Stimulated activated CD4-positive, alpha-beta T cell treated with anti-CD3 and anti-CD28 coated beads, Interleukin-12 subunit alpha, Interleukin-12 subunit beta, amount 100 ng/mL, for 48 hours (primary cell): ENCODE results near the gene PCCA.
"Not testable (repeated sequence)": the region's sequence is repeated elsewhere in the genome, so short reads cannot be mapped to it uniquely, and the experiment has no call there.

Experiments
- DNase-seq, 3 donors: peaks; one replicate each; pipeline ENCODE4 v3.0.0-alpha.2; 2020; ENCODE audit warnings: low read depth in 2 of 3, low spot score in 1 of 3

The PCCA gene

DNA sequence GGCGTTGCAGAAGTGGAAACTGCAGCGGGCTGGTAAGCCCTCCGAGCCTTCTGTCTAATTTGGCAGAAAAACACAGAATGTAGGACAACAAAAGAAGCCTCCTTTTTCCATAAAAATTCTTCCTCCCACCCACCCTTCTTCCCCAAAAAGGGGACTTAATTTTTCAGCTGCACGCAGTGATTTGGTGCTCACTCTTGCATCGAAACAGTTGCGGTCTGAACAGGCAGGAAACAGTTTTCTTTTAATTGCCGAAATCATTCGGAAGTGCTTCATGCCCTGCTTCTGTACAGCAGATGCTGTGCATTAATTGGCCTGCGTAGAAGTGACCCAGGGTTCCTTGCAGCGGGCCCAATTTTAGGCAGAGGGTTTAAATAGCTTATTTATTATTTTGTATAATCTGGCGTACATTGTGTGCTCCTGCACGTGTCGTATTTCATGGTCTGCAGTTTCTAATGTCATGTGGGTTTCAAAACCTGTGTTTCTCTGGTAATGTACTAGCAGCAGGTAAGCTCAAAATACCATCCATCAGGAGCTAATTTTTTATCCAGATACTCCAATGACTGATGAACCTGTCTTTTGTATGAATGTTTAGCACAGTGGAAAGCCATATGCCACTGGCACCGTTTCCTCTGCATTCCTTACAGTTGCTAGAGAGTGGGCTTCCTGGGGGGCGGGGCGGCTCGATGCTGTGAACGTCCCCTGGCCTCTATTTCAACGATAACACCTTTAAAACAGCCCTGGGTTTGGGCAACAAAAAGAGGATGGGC lies 433.1 kb downstream of the PCCA start:
- DNase-seq, result no peak

DNA sequence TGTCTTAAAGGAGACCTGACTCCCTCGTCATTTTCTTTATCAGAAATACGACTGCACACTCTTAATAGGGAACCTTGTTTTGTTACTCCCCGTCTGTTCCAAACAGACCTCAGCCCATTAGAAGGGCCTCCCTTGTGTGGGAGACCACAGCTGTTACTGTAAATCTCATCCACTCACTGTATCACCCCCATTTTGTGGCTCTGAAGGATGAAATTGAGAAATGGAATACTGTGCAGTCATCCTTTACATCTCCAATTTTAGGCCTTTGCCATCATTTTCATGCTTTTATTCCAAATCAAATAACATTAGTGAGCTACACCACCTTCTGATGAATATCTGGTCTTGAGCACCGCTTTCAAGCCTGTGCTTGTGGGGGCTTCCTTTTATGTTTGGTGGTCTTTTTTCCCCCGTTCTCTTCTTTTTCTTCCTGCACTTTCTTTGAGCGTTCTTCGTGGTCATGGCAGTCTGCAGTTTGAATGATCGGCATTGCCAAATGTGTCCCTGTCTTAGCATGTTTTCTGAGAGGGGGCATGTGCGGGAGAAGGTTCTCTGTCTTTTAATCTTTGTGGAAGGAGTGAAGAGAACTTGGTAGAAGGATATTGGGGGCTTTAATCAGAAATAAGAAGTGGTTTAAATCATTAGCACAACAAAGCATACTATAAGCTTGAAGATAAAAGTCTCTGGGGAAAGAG lies 433.9 kb downstream of the PCCA start:
- no peak for DNase-seq

DNA sequence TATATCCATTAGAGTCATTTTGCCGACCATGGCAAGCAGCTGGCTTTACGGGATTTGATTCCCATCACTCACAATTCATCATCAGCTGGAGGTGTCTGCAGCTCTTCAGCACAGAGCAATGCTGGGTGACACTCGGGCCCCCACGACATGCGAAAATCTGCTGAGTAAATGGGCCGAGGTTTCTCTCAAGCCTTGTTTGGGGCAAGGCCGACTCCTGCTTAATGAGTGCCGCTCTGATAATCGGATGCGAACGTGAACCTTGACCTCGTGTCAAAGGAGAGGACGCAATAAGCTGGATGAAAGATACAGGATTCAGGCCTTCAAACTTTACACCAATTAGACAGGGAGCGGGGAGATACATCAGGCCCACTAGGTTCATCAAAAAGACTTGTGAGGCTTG lies 434.5 kb downstream of the PCCA start:
- no peak for DNase-seq

DNA sequence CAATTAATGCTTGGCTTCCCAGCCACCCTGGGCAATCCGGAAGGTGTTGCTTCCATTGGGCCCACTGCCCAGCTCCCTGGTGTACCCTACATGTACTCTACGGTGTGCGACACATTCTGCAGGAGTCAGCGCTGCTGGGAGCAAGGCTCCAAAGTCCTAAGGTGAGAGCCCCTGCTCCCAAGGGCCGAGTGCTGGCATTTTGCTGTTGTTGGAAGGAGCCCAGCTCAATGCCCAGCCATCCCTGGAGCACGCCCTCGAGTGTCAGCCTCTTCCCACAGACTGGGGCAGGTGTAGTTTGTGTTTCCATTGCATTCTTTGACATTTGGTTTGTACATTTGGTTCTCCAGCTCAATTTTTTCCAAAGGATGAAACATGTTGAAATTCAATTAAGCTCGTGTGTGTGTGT lies 435.1 kb downstream of the PCCA start:
- no peak for DNase-seq

DNA sequence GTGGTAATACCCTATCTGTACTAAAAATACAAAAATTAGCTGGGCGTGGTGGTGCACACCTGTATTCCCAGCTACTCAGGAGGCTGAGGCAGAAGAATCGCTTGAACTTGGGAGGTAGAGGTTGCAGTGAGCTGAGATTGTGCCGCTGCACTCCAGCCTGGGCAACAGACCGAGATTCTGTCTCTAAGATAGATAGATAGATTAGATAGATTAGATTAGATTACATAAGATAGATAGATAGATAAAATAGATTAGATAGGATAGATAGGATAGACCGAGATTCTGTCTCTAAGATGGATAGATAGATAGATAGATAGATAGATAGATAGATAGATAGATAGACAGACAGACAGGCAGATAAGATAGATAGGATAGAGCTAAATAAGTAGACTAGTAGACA lies 435.8 kb downstream of the PCCA start:
- not testable (repeated sequence) for DNase-seq

DNA sequence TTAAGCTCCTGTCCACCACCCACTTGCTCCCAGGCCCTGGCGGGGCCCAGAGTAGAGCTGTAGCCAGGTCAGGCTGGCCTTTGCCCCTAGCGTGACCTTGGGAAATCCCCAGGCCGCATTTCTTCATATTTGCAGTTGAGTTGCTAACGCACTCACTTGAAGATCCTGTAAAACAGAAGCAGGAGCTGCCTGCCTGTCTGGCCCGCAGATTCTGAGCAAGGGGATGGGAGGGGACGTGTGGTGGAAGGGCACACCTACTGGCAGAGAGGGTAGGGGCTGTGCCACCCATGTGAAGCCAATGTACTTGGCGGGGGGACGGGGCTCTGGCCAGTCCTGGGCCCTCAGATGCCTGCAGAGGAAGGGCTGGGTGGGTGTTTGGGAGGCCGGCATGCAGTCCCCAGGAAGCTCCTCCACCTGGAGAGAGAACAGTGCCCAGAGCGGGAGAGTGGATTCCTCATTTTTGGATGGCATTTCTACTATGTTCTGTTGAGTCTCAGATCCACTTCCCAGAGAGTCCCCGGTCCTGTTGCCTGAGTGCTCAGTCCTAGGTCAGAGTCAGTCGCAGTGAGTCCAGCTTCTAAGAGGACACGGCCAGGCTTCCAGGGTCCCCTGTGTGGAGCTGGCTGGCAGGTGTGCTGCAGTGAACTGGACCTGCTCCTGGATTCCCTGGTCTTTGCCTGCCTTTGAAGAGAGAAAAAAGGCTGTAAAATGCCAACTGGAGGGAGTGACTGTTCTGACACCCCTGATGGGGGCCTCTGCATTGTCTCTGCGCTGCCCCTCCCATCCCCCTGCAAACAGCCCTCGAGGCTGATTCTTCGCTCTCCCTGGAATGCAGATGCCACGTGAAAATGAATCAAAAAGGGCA lies 436.8 kb downstream of the PCCA start:
- DNase-seq, result no peak

DNA sequence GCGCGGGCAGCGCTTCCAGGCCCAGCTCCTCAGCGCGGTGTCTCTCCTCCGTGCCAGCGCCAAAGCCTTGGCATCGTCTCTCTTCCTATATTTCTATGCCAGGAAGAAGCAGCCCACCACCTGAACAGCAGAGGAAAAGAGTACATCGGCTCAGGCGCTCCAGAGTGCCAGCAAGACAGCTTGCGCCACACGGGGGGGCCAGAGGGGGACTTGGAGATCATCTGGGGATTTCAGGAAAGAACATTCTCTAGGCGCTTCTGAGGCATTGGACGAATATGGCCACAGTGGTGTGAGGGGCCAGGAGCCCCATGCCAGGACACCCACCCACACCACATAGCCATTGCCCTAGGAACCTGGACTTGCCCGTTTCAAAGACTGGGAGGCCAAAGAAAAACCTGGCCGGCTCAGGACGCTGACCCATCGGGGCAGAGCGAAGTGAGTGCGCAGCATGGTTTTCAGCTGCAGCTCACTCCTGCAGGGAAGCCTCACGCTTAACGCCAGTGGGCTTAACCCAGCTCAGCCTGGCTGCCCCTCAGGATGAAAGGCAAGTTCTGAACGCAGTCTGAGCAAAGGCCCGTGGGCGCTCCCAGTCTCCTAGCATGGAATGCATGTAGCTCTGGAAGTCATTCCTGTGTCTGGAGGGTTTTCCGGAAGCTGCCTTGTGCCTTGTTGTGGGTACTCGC lies 437.6 kb downstream of the PCCA start:
- DNase-seq, result no peak

DNA sequence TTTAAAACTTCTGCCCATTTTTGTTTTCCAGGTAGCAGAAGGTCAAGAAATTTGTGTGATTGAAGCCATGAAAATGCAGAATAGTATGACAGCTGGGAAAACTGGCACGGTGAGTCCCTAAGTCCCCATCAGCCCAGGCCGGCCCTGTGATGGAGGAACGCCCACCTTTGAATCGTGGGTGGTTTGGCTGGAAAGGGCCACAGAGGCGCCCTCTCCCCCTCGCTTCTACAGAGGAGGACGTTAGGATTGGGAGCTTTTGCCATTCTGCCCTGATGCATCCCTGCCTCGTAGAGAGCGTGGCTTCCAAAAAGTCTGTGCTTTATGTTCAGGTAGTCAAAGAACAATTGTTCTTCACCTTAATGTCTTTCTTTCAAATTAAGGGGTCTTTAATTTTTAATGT lies 438.8 kb downstream of the PCCA start:
- DNase-seq, result no peak

DNA sequence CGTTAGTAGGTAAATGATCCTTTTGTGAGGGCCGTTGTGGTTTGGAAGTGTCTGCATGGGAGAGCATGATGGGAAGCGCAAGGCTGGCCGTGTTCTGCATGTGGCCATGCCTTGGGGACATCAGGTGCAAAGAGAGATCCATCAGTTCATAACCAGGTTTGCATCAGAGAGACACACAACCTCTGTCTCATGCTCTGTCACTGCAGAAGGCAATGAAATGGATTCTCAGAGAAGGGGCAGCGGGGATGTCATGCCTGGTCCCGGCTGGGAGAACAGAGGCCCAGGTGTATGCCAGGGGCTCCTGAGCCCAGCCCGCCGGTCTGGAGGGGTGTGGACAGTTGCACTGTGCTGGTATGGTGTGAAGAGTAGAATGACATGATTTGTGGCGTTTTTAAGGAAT lies 439.5 kb downstream of the PCCA start:
- no peak for DNase-seq

DNA sequence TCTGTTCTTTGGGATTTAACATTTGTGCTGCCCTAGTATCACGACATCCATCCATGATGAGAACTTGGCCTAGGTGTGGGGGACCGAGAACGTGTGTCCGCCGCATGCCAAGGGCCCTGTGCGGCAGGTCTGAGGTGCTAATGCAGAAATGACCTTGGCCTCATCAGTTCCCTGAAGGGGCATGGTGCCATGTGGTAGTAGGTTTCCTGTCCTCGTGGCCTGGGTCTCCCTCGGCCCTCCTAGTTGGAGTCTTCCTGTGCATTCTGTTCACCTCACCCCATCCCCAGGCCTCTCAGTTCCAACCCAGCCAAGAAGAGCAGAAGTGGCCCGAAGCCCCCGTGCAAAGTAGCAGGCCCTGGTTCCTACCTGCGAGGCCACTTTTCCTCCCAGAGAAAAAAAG lies 439.9 kb downstream of the PCCA start:
- DNase-seq, result no peak

DNA sequence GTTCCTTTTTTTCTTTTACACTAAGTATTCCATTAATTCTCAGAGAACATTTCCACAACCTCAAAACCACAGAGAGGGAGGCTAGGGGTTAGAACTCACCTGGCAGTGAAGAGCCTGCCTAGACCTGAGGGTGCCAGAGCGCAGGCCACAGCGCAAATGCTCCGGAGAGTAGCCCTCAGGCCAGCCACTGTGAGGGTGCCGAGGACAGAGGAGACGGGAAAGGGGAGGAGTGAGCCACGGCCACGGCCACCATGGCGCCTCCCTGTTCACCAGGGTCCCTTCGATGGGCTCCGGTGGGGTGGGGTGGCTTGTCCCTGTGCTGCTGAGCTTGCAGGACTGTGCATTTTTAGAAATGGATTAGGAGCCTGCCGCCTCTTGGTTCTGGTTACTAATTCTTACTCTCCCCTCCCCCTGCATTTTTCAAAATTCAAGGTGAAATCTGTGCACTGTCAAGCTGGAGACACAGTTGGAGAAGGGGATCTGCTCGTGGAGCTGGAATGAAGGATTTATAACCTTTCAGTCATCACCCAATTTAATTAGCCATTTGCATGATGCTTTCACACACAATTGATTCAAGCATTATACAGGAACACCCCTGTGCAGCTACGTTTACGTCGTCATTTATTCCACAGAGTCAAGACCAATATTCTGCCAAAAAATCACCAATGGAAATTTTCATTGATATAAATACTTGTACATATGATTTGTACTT lies 440.9 kb downstream of the PCCA start:
- DNase-seq, result no peak

DNA sequence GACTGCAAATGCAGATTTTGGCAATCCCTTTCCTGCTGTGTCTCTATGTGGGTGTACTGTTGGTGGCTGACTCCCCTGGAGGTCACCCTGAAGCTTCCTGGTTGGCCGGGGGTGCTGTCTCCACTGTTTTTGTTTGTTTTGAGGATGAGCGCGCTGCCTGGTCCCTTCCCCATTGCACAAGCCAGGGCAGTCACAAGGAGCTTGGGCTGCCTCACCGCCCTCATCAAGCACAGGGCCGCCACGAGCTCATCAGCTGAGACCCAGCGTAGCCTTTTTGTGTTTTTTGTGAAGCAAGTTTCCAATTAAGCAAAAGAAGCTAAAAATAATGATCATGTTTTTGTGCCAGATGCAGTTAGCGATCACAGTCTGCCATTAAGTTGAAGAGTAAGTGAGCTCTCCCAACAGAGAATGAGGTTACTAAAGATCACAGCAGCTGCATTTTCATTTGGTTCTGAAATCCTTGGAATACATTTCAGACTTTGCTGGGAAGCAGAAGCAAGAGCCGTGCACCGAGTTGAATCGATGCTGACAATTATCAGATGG lies 441.8 kb downstream of the PCCA start:
- DNase-seq, result no peak

DNA sequence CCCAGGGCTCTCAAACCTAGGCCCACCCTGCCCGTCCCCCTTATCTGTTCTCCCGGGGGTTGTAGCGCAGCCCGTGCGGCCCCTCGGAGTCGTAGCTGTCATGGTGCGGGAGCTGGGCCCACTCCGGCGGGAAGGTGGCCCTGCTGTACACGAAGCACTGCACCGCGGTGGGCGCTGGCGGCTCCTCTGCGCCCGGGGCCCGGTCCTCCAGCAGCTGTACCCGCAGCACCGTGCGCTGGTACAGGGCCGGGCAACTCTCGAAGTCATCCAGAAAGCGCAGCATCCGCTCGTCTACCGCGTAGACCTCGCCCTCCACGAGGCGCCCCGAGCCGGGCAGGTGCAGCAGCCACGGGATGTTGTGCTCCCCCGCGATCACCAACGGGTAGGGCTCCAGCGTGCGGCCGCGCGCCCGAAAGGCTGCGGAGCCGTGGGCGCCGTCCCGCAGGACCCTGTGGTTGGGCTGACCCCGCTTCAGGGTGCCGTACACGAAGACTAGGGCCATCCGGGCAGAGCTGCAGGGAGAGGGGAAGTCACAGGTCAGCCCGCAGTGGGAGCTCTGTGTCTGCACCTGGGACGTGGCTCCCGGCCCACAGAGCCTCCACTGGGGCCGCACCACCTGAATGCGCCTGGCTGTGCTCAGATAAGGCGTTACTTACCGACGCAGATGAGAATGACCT lies 443.3 kb downstream of the PCCA start:
- no peak for DNase-seq

DNA sequence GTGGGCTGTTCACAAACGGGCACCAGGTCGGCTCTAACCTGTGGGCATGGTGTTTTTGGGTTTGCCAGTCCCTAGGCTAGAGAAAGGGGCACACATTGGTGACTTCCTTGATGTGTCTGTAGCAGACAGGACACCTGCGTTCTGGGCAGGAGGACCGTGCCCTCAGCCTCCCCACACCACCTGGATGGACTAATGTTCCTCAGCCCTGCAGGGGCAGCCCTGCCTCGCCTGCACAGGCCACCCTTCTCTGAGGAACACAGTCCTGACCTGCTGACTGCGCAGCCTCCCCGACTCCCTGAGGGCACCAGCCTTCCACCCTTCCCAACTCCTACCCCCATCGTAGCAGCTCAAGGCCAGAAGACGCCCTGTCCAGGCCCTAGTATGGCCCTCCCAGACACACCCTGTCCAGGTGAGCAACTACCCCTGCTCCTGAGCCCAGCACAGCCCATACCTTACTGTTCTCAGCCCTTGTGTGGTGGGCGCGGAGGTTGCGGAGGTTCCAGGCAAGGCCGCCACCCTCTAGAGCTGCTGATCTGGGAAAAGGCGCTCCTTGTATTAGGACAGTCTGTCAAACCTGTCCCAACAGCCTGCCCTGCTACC lies 444.0 kb downstream of the PCCA start:
- DNase-seq, result no peak

DNA sequence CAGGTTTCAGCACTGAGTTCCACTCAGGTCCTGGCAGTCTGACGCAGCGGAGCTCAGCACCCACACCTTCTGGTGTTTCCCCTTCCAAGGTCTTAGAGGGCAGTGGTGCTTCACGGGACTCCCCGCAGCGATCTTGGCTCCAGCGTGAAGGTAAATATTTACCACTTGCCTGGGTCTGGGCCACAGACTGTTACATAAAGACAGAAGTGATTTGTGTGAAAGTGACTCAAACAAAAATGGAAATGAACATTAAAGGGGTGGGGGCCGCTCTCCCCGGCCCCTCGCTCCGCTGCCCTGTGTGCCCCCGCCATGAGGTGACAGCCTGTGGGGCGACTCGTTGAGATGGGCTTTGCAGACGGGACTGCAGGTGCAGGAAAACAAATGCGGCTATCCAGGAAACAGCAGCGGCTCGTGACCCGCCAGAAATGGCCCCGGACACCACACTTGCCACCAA lies 444.7 kb downstream of the PCCA start:
- no peak for DNase-seq

DNA sequence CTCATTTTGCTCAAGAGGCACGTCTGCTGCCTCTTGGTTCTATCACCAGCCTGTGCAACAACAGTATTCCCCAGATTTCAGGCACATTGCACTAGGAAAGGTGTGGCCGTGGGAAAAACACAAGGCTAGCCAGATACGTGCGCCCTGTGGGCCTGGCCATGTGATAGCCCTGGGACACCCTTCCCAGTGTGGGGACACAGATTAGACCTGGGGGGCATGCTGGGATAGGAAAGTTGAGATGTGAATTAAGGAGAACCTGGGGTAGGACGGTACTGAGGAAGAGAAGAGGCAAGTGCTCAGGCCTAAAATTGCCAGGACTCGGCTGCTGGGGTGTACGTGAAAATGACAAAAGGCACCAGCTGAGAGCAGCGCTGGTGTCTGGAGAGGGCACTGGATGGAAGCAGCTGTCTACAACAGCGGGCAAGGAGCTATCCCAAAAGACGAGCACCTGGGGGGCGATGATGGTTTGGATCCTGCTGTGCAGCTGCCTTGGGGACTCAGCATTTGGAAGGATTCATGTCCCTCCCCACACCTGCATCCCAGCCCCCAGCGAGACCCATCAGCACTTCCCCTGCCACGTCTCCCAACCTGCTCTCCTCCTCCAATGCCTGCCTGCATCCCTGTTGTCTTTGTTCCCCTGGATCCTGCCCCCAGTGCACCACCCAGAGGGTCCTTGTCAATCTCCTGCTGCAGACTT lies 445.4 kb downstream of the PCCA start:
- no peak for DNase-seq

DNA sequence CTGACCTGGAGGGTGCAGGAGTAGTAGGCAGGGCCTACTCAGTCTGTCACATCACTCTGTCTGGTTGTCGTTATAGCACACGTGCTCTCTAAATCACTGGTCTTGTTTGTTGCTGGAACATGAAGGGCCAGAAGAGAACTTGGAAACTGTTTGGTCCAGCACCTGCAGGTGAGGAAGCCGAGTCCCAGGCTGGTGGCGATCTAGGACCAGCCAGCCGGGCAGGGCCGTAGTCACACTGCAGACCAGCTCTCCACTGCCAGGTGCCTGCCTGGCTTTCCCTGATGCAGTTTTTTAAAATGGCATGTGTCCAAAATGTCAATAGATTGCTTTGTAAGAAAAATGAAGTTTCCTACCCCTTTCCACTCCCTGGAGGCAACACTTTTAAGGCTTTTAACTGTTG lies 446.0 kb downstream of the PCCA start:
- DNase-seq, result no peak

DNA sequence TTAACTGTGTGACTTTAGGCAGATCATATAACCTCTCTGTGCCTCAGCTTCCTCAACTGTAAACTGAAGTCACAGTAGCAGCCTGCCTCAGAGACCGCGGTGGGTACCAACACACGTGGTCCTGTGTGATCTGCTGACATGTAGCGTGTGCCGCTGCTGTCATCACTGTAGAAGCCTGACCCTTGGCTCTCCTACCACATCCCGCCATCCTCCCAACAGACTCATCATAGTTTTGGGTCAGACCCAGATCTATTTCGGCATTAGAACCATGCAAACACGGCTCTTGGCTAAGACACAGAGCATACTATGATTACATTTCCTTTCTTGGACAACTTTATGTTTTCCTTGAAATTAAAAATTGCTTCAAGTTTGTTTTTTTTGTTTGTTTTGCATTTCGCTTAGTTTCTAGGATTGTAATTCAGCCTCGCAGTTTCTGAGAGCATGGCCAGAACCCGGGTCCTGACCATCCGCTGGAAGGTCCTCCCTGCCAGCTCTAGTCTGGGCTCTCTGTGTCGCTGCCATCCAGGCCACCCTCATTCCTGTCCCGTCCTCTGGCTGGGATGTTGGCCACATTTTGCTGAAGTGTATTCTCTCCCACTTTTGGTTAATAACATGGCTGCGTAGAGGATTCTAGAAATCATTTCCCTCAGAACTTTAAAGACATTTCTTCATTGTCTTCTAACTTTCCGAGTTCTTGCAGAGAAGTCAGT lies 446.7 kb downstream of the PCCA start:
- no peak for DNase-seq
